ENCODE data around the gene MTMR11. TPM values are rescaled to one million over a fixed set of nuclear protein-coding genes. Genes with fewer than 3 reads are reported as not detected.
A peak's percentile ranks its signal among the peaks of the same experiment; 100 is the strongest.

Gene MTMR11
- total and polyA plus RNA-seq, 2 of the 13 experiments (the other 11 are each of a cell fraction or from before 2014, with no cell fraction given) = 0.49 to 2.8 TPM

DNA sequence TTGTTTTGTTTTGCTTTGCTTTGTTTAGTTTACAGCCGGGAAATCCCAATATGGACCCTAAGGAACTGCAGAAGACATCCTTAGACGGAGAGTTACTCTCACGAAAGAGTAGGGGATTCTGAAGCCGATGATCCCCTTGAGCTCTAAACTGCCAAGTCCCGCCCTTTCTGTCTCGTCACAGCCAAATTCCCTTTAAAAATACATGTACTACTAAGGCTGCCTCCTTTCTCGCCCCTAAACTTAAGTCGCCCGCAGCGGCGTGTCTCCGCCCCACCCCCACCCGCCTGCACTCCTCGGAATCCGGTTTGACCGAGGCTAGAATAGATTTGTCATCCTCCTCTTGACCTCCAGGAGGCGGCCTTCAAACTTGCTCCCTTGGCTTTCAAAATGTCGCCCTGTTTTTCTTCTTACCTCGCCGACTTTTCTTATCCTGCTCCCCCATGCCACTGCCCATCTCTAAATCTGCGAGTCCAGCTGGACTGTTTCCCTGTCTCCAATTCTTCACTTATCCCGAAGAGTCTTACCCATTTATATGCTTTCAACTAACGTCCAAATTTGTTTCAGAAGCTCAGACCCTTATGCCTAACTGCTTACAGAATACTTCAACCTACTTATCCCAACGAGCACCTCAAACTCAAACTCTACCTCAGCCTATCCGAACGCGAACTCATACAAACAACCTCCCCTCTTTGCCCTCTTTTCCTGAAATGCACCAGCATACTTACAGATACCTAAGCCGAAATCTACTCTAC, 48.3 kb downstream of the MTMR11 start:
- Histone ChIP-seq H3K27me3 (ENCODE audit: control insufficient read depth in 1 of 2, insufficient read depth in 2 of 2, low read length in 2 of 2) (no peaks in the 10 kb centered on the region; a peak in 1 of 5 replicates), H3K4me3 (replicated peaks in 1 of 3; ENCODE audit: insufficient read depth in 1 of 3, low read depth in 2 of 3, low read length in 3 of 3) (peak overlapping the region; percentile 63 to 76 (median 63)), H3K4me1 (ENCODE audit: insufficient read depth, low read length) (peaks cover 35% of the 10 kb centered on the region), H3K9ac (ENCODE audit: insufficient read depth, low read depth, low read length) (peak overlapping the region; percentile 87), H4K20me1 (ENCODE audit: insufficient read depth, low read length) (no peaks in the 10 kb centered on the region), H3K79me2 (ENCODE audit: insufficient read depth, low read length) (peaks cover 3% of the 10 kb centered on the region), H3K27ac (ENCODE audit: extremely low read length, insufficient read depth, low read length) (peak overlapping the region; percentile 95), H3K4me2 (ENCODE audit: low read depth, low read length) (peak overlapping the region; percentile 93), H3K36me3 (replicated peaks in 1 of 2; ENCODE audit: control insufficient read depth in 1 of 2, insufficient read depth in 2 of 2, low read length in 2 of 2) (no peaks in the 10 kb centered on the region), H3K9me3 (ENCODE audit: low read length) (no peaks in the 10 kb centered on the region), H2AFZ (ENCODE audit: low read length) (peak overlapping the region; percentile 59)
- no peak for FAIRE-seq
- POLR2A ChIA-PET = interaction anchor here (0.9 to 5.4 kb wide), 20 partner anchors 8 to 1651 kb away, joined by 3 to 74 read pairs (median 8); partner anchors contain the start of genes BOLA1, MTMR11, OTUD7B and VPS45
- peak; percentile 1; the same call in 2 of the 3 replicates for ATAC-seq
- BruUV-seq (replicated peaks) = no TSS peak
- peak; percentile 76 for DNase-seq (ENCODE audit: low spot score)
- CTCF ChIA-PET (ENCODE audit: low intra/inter-chr PET ratio, low total read pairs) = interaction anchor here (0.8 to 1.5 kb wide), 3 partner anchors 54 to 298 kb away, joined by 4 to 6 read pairs (median 5); no protein-coding TSS in a partner anchor
- intact Hi-C loops (cut with micrococcal nuclease; ENCODE audit: unreplicated experiment) (loop anchor here (1.0 kb wide), 2 partner anchors 54 to 162 kb away; no protein-coding TSS in a partner anchor), in situ Hi-C loops (cut with HindIII; ENCODE audit: extremely low pct_ligation_motif_present, low pct_unique_long_range_greater_than_20kb) (no loop called here)
- WGBS (ENCODE audit: low lambda C conversion rate) = 2% methylated on average over 28 of the region's 28 CpGs
- peak; percentile 45; the same call in 1 of the 2 replicates for TF ChIP-seq ZFP91 (CRISPR knock-in tag; IDR thresholded peaks at IDR 0.05; ENCODE audit: borderline replicate concordance)
- 0 out of 2 replicates have a peak, but pooled peaks have one; percentile 42 for TF ChIP-seq BRD4 (CRISPR knock-in tag; IDR thresholded peaks at IDR 0.05)
- no peak for TF ChIP-seq MBNL3 (CRISPR knock-in tag; conservative IDR thresholded peaks at IDR 0.05)
- TF ChIP-seq, protein P1, sequence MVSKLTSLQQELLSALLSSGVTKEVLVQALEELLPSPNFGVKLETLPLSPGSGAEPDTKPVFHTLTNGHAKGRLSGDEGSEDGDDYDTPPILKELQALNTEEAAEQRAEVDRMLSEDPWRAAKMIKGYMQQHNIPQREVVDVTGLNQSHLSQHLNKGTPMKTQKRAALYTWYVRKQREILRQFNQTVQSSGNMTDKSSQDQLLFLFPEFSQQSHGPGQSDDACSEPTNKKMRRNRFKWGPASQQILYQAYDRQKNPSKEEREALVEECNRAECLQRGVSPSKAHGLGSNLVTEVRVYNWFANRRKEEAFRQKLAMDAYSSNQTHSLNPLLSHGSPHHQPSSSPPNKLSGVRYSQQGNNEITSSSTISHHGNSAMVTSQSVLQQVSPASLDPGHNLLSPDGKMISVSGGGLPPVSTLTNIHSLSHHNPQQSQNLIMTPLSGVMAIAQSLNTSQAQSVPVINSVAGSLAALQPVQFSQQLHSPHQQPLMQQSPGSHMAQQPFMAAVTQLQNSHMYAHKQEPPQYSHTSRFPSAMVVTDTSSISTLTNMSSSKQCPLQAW (CRISPR knock-in tag; IDR thresholded peaks at IDR 0.05) = peak; percentile 66; the same call in 1 of the 2 replicates
- no peak for TF ChIP-seq ZNF354B (CRISPR knock-in tag; IDR thresholded peaks at IDR 0.05)
- TF ChIP-seq SOX5 (CRISPR knock-in tag; IDR thresholded peaks at IDR 0.05; ENCODE audit: borderline replicate concordance) = no peak
- no peak for TF ChIP-seq ZNF510 (CRISPR knock-in tag; IDR thresholded peaks at IDR 0.05; ENCODE audit: low read depth)
- TF ChIP-seq ZNF644 (CRISPR knock-in tag; IDR thresholded peaks at IDR 0.05; ENCODE audit: low read depth) = peak; percentile 76; the same call in 1 of the 2 replicates
- TF ChIP-seq PITX1 (CRISPR knock-in tag; IDR thresholded peaks at IDR 0.05) = 0 out of 2 replicates have a peak, but pooled peaks have one; percentile 40
- 0 out of 2 replicates have a peak, but pooled peaks have one; percentile 10 for TF ChIP-seq BHLHE40 (IDR thresholded peaks at IDR 0.05; ENCODE audit: low read length)
- TF ChIP-seq HOXA7 (CRISPR knock-in tag; IDR thresholded peaks at IDR 0.05) = no peak
- 0 out of 2 replicates have a peak, but pooled peaks have one; percentile 55 for TF ChIP-seq ZNF317 (CRISPR knock-in tag; IDR thresholded peaks at IDR 0.05)
- TF ChIP-seq ZNF251 (CRISPR knock-in tag; IDR thresholded peaks at IDR 0.05) = 0 out of 2 replicates have a peak, but pooled peaks have one; percentile 50
- 0 out of 2 replicates have a peak, but pooled peaks have one; percentile 26 for TF ChIP-seq MEIS2 (CRISPR knock-in tag; IDR thresholded peaks at IDR 0.05)
- TF ChIP-seq HOXA5 (CRISPR knock-in tag; IDR thresholded peaks at IDR 0.05) = 0 out of 2 replicates have a peak, but pooled peaks have one; percentile 31
- no peak for TF ChIP-seq ARHGAP35 (CRISPR knock-in tag; IDR thresholded peaks at IDR 0.05; ENCODE audit: borderline replicate concordance)
- TF ChIP-seq E2F5 (CRISPR knock-in tag; conservative IDR thresholded peaks at IDR 0.05) = no peak
- no peak for TF ChIP-seq U2AF1 (optimal IDR thresholded peaks at IDR 0.05; ENCODE audit: low read depth, low read length)
